Gastroesophageal sphincter (tissue), 4 donors: ENCODE measurements around the gene TENT4A. TPM values are rescaled to one million over a fixed set of nuclear protein-coding genes. Genes with fewer than 3 reads are reported as not detected.

Source experiments
- ATAC-seq: fragments of 150-250 bp; one replicate; pipeline ENCODE4 v1.9.1; 2016; ENCODE audit warnings: mild to moderate bottlenecking, moderate library complexity
- H3K27ac ChIP-seq, 4 donors: fragments of 200-600 bp; sonication (generic) in 3 of 4; 1 replicate in 3 of 4; 2 replicates in 1 of 4; pipeline ENCODE4 v1.5.1; 2016 to 2019
- H3K27me3 ChIP-seq: fragments of 200-600 bp; sonication (generic); one replicate; pipeline ENCODE4 v1.5.1; 2019
- H3K36me3 ChIP-seq, 2 donors: fragments of 200-600 bp; sonication (generic); one replicate each; pipeline ENCODE4 v1.5.1; 2019; ENCODE audit warnings: control low read depth in 1 of 2
- H3K4me1 ChIP-seq, 3 donors: fragments of 200-600 bp; sonication (generic); 1 replicate in 2 of 3; 2 replicates in 1 of 3; pipeline ENCODE4 v1.5.1; 2016 to 2019; ENCODE audit warnings: control low read depth in 2 of 3
- H3K4me3 ChIP-seq, 2 donors: fragments of 200-600 bp; sonication (generic); one replicate each; pipeline ENCODE4 v1.5.1; 2019; ENCODE audit warnings: mild to moderate bottlenecking in 1 of 2, moderate library complexity in 1 of 2
- H3K9me3 ChIP-seq, 3 donors: fragments of 200-600 bp; sonication (generic); one replicate each; pipeline ENCODE4 v1.5.1; 2017 to 2019; ENCODE audit warnings: control low read depth in 2 of 3
- CTCF ChIP-seq, 4 experiments: fragments of 200-600 bp in 2 of 4; fragments of 450-650 bp in 2 of 4; sonication (generic) in 1 of 4; IDR thresholded peaks; one replicate each; pipeline ENCODE4 v1.5.1; 2017 to 2019; ENCODE audit warnings: antibody characterized with exemption in 4 of 4, mild to moderate bottlenecking in 2 of 4, moderate library complexity in 2 of 4
- EP300 ChIP-seq: sonication (generic); formaldehyde crosslinking; IDR thresholded peaks from one replicate; pipeline ENCODE4 v1.6.1; 2017; ENCODE audit warnings: antibody characterized with exemption, mild to moderate bottlenecking
- POLR2A ChIP-seq, 2 donors: fragments of 450-650 bp; IDR thresholded peaks; one replicate each; pipeline ENCODE4 v1.6.1; 2017; ENCODE audit warnings: antibody characterized with exemption in 2 of 2, mild to moderate bottlenecking in 2 of 2, moderate library complexity in 1 of 2
- POLR2AphosphoS5 ChIP-seq: sonication (generic); formaldehyde crosslinking; IDR thresholded peaks from one replicate; pipeline ENCODE4 v1.6.1; 2017; ENCODE audit warnings: antibody characterized with exemption
- WGBS, 2 donors: methylation state at CpG; one replicate each; pipeline ENCODE4 v1.1.5; 2018; ENCODE audit warnings: low coverage in 1 of 2; 5-methylcytosine and 5-hydroxymethylcytosine counted together
- total RNA-seq, 4 donors: library from RNA; depleted of rRNA; stranded (reverse); fragments of >200 nt; gene quantifications; one replicate each; pipeline ENCODE4 v1.1.0, GENCODE V29; 2016

Gene TENT4A
- total RNA-seq, 4 donors from 2014 or later, result 15.8 to 21.3 (median 17.3) TPM

GRCh38 chr5:6721442-6721841, 8.2 kb downstream of the TENT4A start:
- TF ChIP-seq EP300 (no peak), POLR2A (IDR thresholded peaks at IDR 0.05) (no peak)
- no peaks in the 10 kb centered on the region for H3K9me3 ChIP-seq
- H3K4me1 ChIP-seq, result peaks cover 5 to 100% (median 61%) of the 10 kb centered on the region in 3 donors
- H3K27me3 ChIP-seq, result no peaks in the 10 kb centered on the region
- peak overlapping the region in 1 of 2 donors; percentile 22 for H3K4me3 ChIP-seq
- peak; percentile 5 for ATAC-seq
- peak overlapping the region; percentile 55 to 69 (median 62) for H3K27ac ChIP-seq
- H3K36me3 ChIP-seq, result no peaks in the 10 kb centered on the region
- 0 to 56% methylated on average over 1 to 2 of the region's 4 CpGs for WGBS, 2 donors

- Histone ChIP-seq H3K4me1 (peaks cover 3 to 100% (median 55%) of the 10 kb centered on the region in 3 donors), H3K9me3 (no peaks in the 10 kb centered on the region), H3K4me3 (peak overlapping the region; percentile 22 to 25), H3K27me3 (no peaks in the 10 kb centered on the region), H3K27ac (peak overlapping the region; percentile 55 to 69 (median 62)), H3K36me3 (no peaks in the 10 kb centered on the region)
- no peak for TF ChIP-seq EP300
- peak; percentile 18 for TF ChIP-seq POLR2AphosphoS5
- TF ChIP-seq POLR2A (IDR thresholded peaks at IDR 0.05), result no peak
- no peak for TF ChIP-seq CTCF (IDR thresholded peaks at IDR 0.05)
- WGBS, 2 donors, result 13 to 24% methylated on average over 5 to 6 of the region's 6 CpGs
- ATAC-seq, result peak; percentile 44
These were observed 8.8 kb downstream of the TENT4A start for GRCh38 chr5:6722015-6722414.

GRCh38 chr5:6723122-6723815, 10.0 kb downstream of the TENT4A start:
- no peak for TF ChIP-seq CTCF (IDR thresholded peaks at IDR 0.05)
- TF ChIP-seq POLR2A (IDR thresholded peaks at IDR 0.05), result no peak
- no peak for ATAC-seq
- Histone ChIP-seq H3K4me1 (peaks cover 3 to 100% (median 47%) of the 10 kb centered on the region in 3 donors), H3K36me3 (no peaks in the 10 kb centered on the region), H3K27me3 (no peaks in the 10 kb centered on the region), H3K4me3 (no peak overlapping the region), H3K27ac (peak overlapping the region in 3 of 4 donors; percentile 1 to 69 (median 60)), H3K9me3 (no peaks in the 10 kb centered on the region)
- 28 to 39% methylated on average over 6 to 11 of the region's 14 CpGs for WGBS, 2 donors

DNA sequence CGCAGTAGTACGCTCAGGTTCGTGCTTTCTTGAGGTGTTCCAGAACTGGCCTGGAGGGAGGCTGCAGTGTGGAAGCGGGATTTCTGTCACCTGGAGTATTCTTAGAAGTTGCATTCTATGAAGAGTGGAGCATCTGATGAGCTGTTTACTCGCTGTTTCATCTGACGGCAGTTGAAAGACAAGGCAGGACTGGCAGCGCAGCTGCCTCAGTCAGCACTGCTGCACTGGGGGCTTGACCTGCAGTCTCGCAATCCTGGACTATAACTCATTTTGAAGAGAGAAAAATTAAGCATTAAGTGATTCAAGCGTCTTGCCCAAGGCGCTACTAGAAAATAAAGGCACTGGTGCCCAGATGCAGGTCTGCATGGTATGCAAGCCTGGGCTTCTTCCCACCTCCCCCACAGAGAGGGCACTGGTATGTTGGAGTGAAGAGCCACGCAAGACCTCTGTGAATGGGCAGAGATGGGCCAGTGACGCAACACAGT, 10.6 kb downstream of the TENT4A start:
- Histone ChIP-seq H3K27ac (peak overlapping the region in 2 of 4 donors; percentile 1 to 60), H3K9me3 (no peaks in the 10 kb centered on the region), H3K36me3 (no peaks in the 10 kb centered on the region), H3K27me3 (no peaks in the 10 kb centered on the region), H3K4me1 (peaks cover 3 to 100% (median 43%) of the 10 kb centered on the region in 3 donors), H3K4me3 (no peak overlapping the region)
- 70 to 82% methylated on average over 4 to 9 of the region's 12 CpGs for WGBS, 2 donors
- no peak for TF ChIP-seq POLR2A (IDR thresholded peaks at IDR 0.05)
- no peak for TF ChIP-seq EP300
- TF ChIP-seq CTCF (IDR thresholded peaks at IDR 0.05), result no peak
- TF ChIP-seq POLR2AphosphoS5, result no peak
- no peak for ATAC-seq

GRCh38 chr5:6724321-6724929, 11.2 kb downstream of the TENT4A start:
- TF ChIP-seq POLR2AphosphoS5 (no peak), POLR2A (IDR thresholded peaks at IDR 0.05) (no peak), EP300 (no peak), CTCF (IDR thresholded peaks at IDR 0.05) (no peak)

More at GRCh38 chr5:6724321-6724929, 11.2 kb downstream of the TENT4A start:
- H3K27ac ChIP-seq, result no peak overlapping the region
- no peaks in the 10 kb centered on the region for H3K9me3 ChIP-seq
- ATAC-seq, result no peak
- no peaks in the 10 kb centered on the region for H3K27me3 ChIP-seq
- no peaks in the 10 kb centered on the region for H3K36me3 ChIP-seq
- H3K4me3 ChIP-seq, result no peak overlapping the region
- 83 to 91% methylated on average over 7 to 8 of the region's 8 CpGs for WGBS, 2 donors
- H3K4me1 ChIP-seq, result peaks cover 3 to 100% (median 44%) of the 10 kb centered on the region in 3 donors
